ENCODE results near the gene NPDC1. TPM values are rescaled to one million over a fixed set of nuclear protein-coding genes. Genes with fewer than 3 reads are reported as not detected.

Gene NPDC1
- total and polyA plus RNA-seq, 2 of the 8 experiments (the other 6 are each of a cell fraction or from before 2014, with no cell fraction given): 26.2 to 44.1 TPM

- TF ChIP-seq JUND (IDR thresholded peaks at IDR 0.05; ENCODE audit: low read length): no peak
- no peak for TF ChIP-seq GABPA (IDR thresholded peaks at IDR 0.05; ENCODE audit: borderline replicate concordance, insufficient read depth, low read length)
- no peak for TF ChIP-seq ZNF274 (IDR thresholded peaks at IDR 0.05; ENCODE audit: borderline replicate concordance, extremely low read depth, low read length)
- TF ChIP-seq USF2 (IDR thresholded peaks at IDR 0.05; ENCODE audit: low read length): no peak
- TF ChIP-seq CHD2 (IDR thresholded peaks at IDR 0.05; ENCODE audit: low read length): no peak
- TF ChIP-seq TAF1 (IDR thresholded peaks at IDR 0.05; ENCODE audit: low read depth, low read length): no peak
- no peak for TF ChIP-seq KDM1A (IDR thresholded peaks at IDR 0.05; ENCODE audit: borderline replicate concordance, low read length)
- no peak for TF ChIP-seq CBX8 (IDR thresholded peaks at IDR 0.05; ENCODE audit: borderline replicate concordance, low read depth, low read length)
- no peak for TF ChIP-seq BRCA1 (IDR thresholded peaks at IDR 0.05; ENCODE audit: low read depth, low read length)
These were observed 22.8 kb upstream of the NPDC1 start (continued) for GRCh38 chr9:137068539-137069507.
